Stomach (tissue), 4 donors: Measurements from ENCODE around the gene PECR.

ENCODE experiments used
- POLR2AphosphoS5 ChIP-seq, 3 donors: sonication (generic); formaldehyde crosslinking; IDR thresholded peaks; one replicate each; pipeline ENCODE4 v1.6.1; 2016; ENCODE audit warnings: antibody characterized with exemption in 3 of 3
- TF ChIP-seq, protein P1 (sequence below), 7 experiments: fragments of 450-650 bp in 4 of 7; fragments of 200-600 bp in 3 of 7; sonication (generic) in 3 of 7; IDR thresholded peaks; one replicate each; pipeline ENCODE4 v1.5.1; 2016 to 2019; ENCODE audit warnings: antibody characterized with exemption in 7 of 7, control low read depth in 2 of 7, mild to moderate bottlenecking in 1 of 7

DNA sequence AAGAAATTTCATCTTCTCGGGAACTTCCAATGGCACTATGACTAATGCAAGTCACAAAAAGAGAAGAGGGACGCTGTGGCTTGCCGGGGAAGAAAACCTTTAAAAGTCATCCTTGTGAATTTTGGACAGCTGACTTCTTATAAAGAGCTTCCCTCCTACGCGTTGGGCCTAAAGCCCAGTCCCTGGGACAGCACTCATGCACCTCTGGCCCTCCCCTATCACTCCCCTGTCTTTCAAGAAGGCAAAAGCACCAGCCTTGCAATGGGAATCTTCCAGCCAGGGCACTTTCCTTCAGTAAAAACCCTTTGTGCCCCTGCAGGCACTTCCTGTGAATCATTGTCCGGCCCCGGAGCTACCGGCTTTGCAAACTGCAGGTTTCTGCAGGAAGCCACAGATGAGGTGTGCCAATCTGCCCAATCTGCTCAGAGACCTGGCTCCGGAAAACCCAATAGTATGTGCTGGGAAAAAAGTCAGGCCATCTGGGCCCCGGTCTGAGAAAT, 75.4 kb downstream of the PECR start:
- TF ChIP-seq, protein P1, sequence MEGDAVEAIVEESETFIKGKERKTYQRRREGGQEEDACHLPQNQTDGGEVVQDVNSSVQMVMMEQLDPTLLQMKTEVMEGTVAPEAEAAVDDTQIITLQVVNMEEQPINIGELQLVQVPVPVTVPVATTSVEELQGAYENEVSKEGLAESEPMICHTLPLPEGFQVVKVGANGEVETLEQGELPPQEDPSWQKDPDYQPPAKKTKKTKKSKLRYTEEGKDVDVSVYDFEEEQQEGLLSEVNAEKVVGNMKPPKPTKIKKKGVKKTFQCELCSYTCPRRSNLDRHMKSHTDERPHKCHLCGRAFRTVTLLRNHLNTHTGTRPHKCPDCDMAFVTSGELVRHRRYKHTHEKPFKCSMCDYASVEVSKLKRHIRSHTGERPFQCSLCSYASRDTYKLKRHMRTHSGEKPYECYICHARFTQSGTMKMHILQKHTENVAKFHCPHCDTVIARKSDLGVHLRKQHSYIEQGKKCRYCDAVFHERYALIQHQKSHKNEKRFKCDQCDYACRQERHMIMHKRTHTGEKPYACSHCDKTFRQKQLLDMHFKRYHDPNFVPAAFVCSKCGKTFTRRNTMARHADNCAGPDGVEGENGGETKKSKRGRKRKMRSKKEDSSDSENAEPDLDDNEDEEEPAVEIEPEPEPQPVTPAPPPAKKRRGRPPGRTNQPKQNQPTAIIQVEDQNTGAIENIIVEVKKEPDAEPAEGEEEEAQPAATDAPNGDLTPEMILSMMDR (IDR thresholded peaks at IDR 0.05), result no peak
- TF ChIP-seq POLR2AphosphoS5 (IDR thresholded peaks at IDR 0.05), result no peak
